ENCODE results near the gene CDC5L. TPM values are rescaled to one million over a fixed set of nuclear protein-coding genes. Genes with fewer than 3 reads are reported as not detected.

The CDC5L gene
- total RNA-seq, 6 experiments from 2014 or later = 9.2 to 13.0 (median 11.2) TPM

DNA sequence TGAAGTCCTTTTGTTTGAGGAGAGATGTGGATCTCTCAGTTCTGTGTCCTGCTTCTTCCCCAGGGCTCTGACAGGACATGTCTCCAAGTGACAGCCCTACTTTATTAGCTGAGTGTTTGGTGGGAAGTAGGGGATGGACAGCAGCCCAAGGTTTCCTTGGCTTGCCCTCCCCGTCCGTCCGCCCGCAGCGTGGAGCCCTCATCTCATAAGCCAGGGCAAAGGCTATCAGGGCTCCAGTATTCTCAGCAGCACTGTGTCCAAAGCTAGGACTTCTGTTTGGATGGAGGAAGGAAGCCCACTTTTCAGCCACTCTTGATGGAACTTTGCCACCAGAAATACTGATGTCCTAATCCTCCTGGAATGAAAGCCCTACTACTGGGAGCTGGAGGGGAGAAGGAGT lies 13.6 kb downstream of the CDC5L start:
- intact Hi-C loops (cut with DNase I) = no loop called here
- H3K27ac ChIP-seq = no peak overlapping the region
- H3K9me3 ChIP-seq = no peaks in the 10 kb centered on the region
- H3K36me3 ChIP-seq = peaks cover 8 to 57% (median 18%) of the 10 kb centered on the region in 4 donors
- no peak for TF ChIP-seq POLR2A (IDR thresholded peaks at IDR 0.05)
- TF ChIP-seq, protein P1, sequence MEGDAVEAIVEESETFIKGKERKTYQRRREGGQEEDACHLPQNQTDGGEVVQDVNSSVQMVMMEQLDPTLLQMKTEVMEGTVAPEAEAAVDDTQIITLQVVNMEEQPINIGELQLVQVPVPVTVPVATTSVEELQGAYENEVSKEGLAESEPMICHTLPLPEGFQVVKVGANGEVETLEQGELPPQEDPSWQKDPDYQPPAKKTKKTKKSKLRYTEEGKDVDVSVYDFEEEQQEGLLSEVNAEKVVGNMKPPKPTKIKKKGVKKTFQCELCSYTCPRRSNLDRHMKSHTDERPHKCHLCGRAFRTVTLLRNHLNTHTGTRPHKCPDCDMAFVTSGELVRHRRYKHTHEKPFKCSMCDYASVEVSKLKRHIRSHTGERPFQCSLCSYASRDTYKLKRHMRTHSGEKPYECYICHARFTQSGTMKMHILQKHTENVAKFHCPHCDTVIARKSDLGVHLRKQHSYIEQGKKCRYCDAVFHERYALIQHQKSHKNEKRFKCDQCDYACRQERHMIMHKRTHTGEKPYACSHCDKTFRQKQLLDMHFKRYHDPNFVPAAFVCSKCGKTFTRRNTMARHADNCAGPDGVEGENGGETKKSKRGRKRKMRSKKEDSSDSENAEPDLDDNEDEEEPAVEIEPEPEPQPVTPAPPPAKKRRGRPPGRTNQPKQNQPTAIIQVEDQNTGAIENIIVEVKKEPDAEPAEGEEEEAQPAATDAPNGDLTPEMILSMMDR (IDR thresholded peaks at IDR 0.05) = no peak
- H3K4me3 ChIP-seq = no peak overlapping the region
- no peak for DNase-seq
- ATAC-seq = peak; percentile 12 to 64 (median 22)
- peaks cover 0 to 51% (median 4%) of the 10 kb centered on the region in 4 donors for H3K4me1 ChIP-seq
- no peaks in the 10 kb centered on the region for H3K27me3 ChIP-seq
- 30% methylated on average over 3 of the region's 5 CpGs for WGBS (ENCODE audit: insufficient coverage, low coverage, low lambda C conversion rate, missing lambda C conversion rate)

DNA sequence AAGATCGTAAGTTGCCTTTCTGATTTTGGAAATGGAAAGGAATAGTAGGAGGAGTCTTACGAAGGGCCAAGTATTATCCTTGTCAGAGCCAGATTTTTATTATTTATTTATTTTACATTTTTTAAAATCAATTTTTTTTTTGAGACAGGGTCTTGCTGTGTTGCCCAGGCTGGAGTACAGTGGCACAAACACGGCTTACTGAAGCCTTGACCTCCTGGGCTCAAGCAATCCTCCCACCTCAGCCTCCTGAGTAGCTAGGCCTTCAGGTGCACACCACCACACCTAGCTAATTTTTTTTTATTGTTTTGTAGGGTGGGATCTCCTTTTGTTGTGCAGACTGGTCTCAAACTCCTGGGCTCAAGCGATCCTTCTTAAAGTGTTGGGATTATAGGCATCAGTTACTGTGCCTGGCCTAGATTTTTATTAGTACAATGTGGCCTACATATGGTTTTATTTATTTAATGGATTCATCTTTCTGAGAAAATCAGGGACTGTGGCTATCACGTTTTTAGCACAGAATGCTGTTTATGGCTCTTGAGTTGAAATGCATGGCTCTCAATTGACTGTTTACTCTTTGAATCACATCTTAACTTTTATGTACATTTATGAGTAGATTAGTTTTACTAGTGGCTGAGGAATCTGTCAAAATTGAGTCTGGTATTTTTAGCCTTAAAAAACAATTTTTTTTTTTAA lies 16.7 kb downstream of the CDC5L start:
- ATAC-seq (no peak), DNase-seq (no peak)
- H3K4me3 ChIP-seq = no peak overlapping the region
- WGBS (ENCODE audit: insufficient coverage, low coverage, low lambda C conversion rate, missing lambda C conversion rate) = 85% methylated on average over 5 of the region's 5 CpGs
- intact Hi-C loops (cut with DNase I) = no loop called here
- H3K36me3 ChIP-seq = peaks cover 8 to 63% (median 38%) of the 10 kb centered on the region in 4 donors
- TF ChIP-seq, protein P1 (IDR thresholded peaks at IDR 0.05) = no peak
- no peak for TF ChIP-seq POLR2A (IDR thresholded peaks at IDR 0.05)
- peaks cover 0 to 26% (median 2%) of the 10 kb centered on the region in 4 donors for H3K4me1 ChIP-seq
- H3K27ac ChIP-seq = no peak overlapping the region
- no peaks in the 10 kb centered on the region for H3K9me3 ChIP-seq
- no peaks in the 10 kb centered on the region for H3K27me3 ChIP-seq

DNA sequence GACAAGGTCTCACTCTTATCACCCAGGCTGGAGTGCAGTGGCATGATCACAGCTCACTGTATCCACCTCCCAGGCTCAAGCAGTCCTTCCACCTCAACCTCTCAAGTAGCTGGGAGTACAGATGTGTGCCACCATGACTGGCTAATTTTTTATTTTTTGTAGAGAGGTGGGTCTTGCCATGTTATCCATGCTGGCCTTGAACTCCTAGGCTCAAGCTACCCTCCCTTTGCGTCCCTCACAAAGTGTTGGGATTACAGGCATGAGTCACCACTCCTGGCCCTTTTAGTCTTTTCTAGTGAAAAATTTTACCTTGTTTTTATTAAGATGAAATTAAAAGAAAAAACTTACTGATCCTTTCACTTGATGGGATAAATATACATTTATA lies 17.2 kb downstream of the CDC5L start:
- Histone ChIP-seq H3K4me1 (peaks cover 0 to 20% (median 2%) of the 10 kb centered on the region in 4 donors), H3K36me3 (peaks cover 8 to 68% (median 41%) of the 10 kb centered on the region in 4 donors), H3K27me3 (no peaks in the 10 kb centered on the region), H3K9me3 (no peaks in the 10 kb centered on the region), H3K4me3 (no peak overlapping the region), H3K27ac (no peak overlapping the region)
- intact Hi-C loops (cut with DNase I) = no loop called here
- TF ChIP-seq, protein P1 (IDR thresholded peaks at IDR 0.05) = no peak
- no peak for TF ChIP-seq POLR2A (IDR thresholded peaks at IDR 0.05)
- ATAC-seq = no peak
- 71% methylated on average over 1 of the region's 1 CpG for WGBS (ENCODE audit: insufficient coverage, low coverage, low lambda C conversion rate, missing lambda C conversion rate)
- DNase-seq = no peak

DNA sequence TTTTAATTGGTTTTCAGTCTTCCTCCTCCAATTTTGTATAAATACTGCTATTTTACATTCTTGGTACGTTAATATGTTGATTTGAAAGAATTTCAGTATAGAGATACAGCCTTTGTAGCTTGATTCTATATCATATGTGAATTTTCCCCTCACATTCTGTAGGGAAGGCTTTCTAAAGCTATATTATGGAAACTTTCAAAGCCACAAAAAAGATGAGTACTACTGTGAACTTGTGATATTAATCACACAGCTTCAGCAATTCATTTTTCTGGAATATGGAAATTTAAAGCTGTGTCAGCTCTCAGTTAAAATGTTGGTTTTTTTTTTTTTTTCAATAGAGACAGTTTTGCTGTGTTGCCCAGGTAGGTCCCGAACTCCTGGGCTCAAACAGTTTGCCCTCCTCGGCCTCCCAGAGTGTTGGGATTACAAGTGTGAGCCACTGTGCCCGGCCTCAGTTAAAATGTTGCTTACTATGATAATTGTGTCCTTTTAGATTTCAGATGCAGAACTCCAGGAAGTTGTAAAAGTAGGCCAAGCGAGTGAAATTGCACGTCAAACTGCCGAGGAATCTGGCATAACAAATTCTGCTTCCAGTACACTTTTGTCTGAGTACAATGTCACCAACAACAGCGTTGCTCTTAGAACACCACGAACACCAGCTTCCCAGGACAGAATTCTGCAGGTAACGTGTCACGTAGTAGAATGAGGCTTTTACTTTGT lies 20.6 kb downstream of the CDC5L start:
- intact Hi-C loops (cut with DNase I) = no loop called here
- H3K4me1 ChIP-seq = peaks cover 0 to 7% (median 0%) of the 10 kb centered on the region in 4 donors
- H3K4me3 ChIP-seq = no peak overlapping the region
- no peak for DNase-seq
- no peaks in the 10 kb centered on the region for H3K9me3 ChIP-seq
- no peak for TF ChIP-seq POLR2A (IDR thresholded peaks at IDR 0.05)
- TF ChIP-seq, protein P1 (IDR thresholded peaks at IDR 0.05) = no peak
- WGBS (ENCODE audit: insufficient coverage, low coverage, low lambda C conversion rate, missing lambda C conversion rate) = 93% methylated on average over 11 of the region's 11 CpGs
- peaks cover 8 to 68% (median 44%) of the 10 kb centered on the region in 4 donors for H3K36me3 ChIP-seq
- no peaks in the 10 kb centered on the region for H3K27me3 ChIP-seq
- ATAC-seq = no peak
- no peak overlapping the region for H3K27ac ChIP-seq
